ENCODE measurements around the gene SLC37A2. TPM values are rescaled to one million over a fixed set of nuclear protein-coding genes. Genes with fewer than 3 reads are reported as not detected.

The SLC37A2 gene
- total RNA-seq, 1 donor = 3.5 TPM

DNA sequence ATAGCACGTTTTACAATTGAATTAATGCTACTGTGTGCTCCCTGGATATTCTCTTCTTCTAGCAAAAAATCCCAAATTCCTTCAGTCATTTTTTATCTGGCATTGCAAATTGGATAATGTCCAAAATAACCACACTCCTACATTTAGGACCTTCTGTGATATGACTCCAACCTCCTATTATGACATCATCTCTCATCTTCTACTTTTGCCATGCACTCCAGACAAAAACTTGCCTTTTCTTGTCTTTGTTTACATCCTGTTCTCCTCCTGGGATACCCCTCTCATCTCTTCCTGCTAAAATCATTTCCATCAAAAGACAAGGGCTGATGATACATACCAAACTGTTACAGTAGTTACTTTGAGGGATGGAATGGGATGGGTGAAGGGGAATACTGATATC, 69.0 kb downstream of the SLC37A2 start:
- H3K9me3 ChIP-seq (ENCODE audit: low read depth, low read length) = no peaks in the 10 kb centered on the region
- no peaks in the 10 kb centered on the region for H3K4me1 ChIP-seq (ENCODE audit: insufficient read depth, low read length)
- no peak overlapping the region for H3K4me3 ChIP-seq (ENCODE audit: low read length)
- H3K27me3 ChIP-seq (ENCODE audit: insufficient read depth, low read length) = peaks cover 21% of the 10 kb centered on the region

DNA sequence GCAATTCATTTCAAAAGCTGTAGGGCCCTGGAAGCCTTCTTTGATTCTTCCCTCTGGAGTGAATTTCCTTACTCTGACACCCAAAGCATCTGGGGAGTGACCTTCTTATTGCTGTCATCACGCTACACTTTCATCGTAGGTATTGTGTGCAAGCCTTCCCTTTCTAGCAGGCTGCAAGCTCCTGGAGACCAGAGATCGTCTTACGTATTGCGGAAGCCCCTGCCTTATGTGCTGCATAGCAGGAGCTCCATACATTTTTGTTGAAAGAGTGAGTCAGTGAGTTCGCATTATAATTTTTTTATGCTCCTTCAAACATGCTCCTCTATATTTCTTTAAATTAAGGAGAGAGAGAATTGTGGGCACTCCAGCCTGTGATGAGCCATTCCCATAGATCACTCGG, 69.5 kb downstream of the SLC37A2 start:
- Histone ChIP-seq H3K4me1 (ENCODE audit: insufficient read depth, low read length) (no peaks in the 10 kb centered on the region), H3K27me3 (ENCODE audit: insufficient read depth, low read length) (peaks cover 15% of the 10 kb centered on the region), H3K9me3 (ENCODE audit: low read depth, low read length) (no peaks in the 10 kb centered on the region), H3K4me3 (ENCODE audit: low read length) (no peak overlapping the region)

DNA sequence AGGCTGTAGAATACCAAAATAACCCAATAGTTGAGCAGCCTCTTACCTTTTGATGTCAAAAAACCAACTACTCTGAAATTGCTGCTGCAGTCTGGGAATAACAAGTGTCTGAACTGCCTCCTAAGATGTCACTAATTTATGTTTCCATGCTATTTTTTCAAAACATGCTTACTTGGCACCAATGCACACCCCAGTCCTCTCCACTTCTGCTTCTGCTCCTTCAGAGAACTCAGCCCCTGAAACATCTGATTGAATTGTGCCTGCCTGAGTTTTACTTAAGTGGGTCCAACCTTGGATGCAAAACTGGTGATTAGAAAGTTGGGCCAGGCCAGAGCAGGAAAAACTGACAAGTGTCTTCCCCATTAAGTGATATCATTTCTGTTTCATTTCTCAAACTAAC, 72.9 kb downstream of the SLC37A2 start:
- H3K27me3 ChIP-seq (ENCODE audit: insufficient read depth, low read length) = peaks cover 12% of the 10 kb centered on the region
- no peaks in the 10 kb centered on the region for H3K9me3 ChIP-seq (ENCODE audit: low read depth, low read length)
- no peaks in the 10 kb centered on the region for H3K4me1 ChIP-seq (ENCODE audit: insufficient read depth, low read length)
- H3K4me3 ChIP-seq (ENCODE audit: low read length) = no peak overlapping the region

DNA sequence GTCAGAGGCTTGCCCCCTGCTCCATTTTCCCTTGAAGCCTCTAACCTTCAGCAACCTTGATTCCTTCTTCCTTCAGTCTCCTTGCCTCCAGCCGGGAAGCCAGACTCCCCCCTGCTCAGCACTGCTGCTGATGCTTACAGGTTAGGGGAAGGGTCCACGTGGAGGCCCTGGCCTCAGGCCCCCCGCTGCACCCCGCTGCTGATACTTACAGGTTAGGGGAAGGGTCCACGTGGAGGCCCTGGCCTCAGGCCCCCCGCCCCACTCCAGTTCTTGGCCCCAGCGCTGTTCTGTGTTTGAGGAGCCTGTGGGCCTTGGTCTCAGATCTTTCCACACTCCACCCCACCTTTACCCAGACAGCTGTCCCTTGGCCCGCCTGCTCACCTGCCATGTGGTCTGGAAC, 75.9 kb downstream of the SLC37A2 start:
- Histone ChIP-seq H3K9me3 (ENCODE audit: low read depth, low read length) (no peaks in the 10 kb centered on the region), H3K4me3 (ENCODE audit: low read length) (no peak overlapping the region), H3K27me3 (ENCODE audit: insufficient read depth, low read length) (peaks cover 15% of the 10 kb centered on the region), H3K4me1 (ENCODE audit: insufficient read depth, low read length) (no peaks in the 10 kb centered on the region)

DNA sequence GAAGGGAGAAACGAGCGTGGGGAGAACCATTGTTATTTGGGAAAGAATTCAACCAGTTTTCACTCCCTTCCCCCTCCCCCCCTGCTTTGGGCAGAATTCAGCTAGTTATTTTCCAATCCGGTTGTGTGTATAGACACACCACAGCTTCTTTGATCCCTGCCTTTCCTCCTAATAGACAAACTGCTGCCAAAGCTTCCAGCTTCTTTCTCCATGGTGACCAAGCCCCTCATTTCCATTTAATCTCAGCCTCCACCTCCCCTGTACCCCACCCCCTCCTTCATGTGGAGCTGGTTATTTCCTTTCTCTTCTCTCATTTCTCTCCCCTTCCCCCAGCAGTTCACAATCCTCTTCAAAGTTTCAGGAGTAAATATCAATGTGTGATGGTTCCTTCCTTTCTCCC, 76.7 kb downstream of the SLC37A2 start:
- Histone ChIP-seq H3K27me3 (ENCODE audit: insufficient read depth, low read length) (peaks cover 12% of the 10 kb centered on the region), H3K4me3 (ENCODE audit: low read length) (no peak overlapping the region), H3K4me1 (ENCODE audit: insufficient read depth, low read length) (no peaks in the 10 kb centered on the region), H3K9me3 (ENCODE audit: low read depth, low read length) (no peaks in the 10 kb centered on the region)

Other genes starting within 250 kb of the SLC37A2 start
- 6.2 TPM for gene ROBO3, start 197.9 kb upstream of the SLC37A2 start, total RNA-seq
- gene ROBO4, start 165.4 kb upstream of the SLC37A2 start, total RNA-seq = 0.31 TPM
- not detected for gene HEPN1, start 144.1 kb upstream of the SLC37A2 start, total RNA-seq
- gene HEPACAM, start 127.3 kb upstream of the SLC37A2 start, total RNA-seq = 0.10 TPM
- 1.4 TPM for gene CCDC15, start 109.1 kb upstream of the SLC37A2 start, total RNA-seq
- 7.1 TPM for gene TMEM218, start 48.3 kb downstream of the SLC37A2 start, total RNA-seq
- under 0.01 TPM for gene PKNOX2, start 101.4 kb downstream of the SLC37A2 start, total RNA-seq